Measurements from ENCODE around the gene HCN1.

Gene HCN1

GRCh38 chr5:45279109-45279508, 417.1 kb downstream of the HCN1 start:
- DNase-seq: no peak

- DNase-seq: no peak
Measured at GRCh38 chr5:45277860-45278259, 418.3 kb downstream of the HCN1 start.

- no peak for DNase-seq
Measured at GRCh38 chr5:45274241-45274640, 421.9 kb downstream of the HCN1 start.

- no peak for DNase-seq
Measured at GRCh38 chr5:45271626-45272025, 424.6 kb downstream of the HCN1 start.

- no peak for DNase-seq
Measured at GRCh38 chr5:45264447-45264846, 431.7 kb downstream of the HCN1 start.

- DNase-seq: no peak
Measured at GRCh38 chr5:45262061-45262590, 434.1 kb downstream of the HCN1 start.

- DNase-seq: no peak
Measured at GRCh38 chr5:45261125-45261524, 435.1 kb downstream of the HCN1 start.

- no peak for DNase-seq
Measured at GRCh38 chr5:45260292-45260691, 435.9 kb downstream of the HCN1 start.

GRCh38 chr5:45252978-45253377, 443.2 kb downstream of the HCN1 start:
- DNase-seq: no peak

GRCh38 chr5:45252541-45252940, 443.6 kb downstream of the HCN1 start:
- no peak for DNase-seq

- DNase-seq: no peak
Measured at GRCh38 chr5:45225571-45226031, 470.6 kb downstream of the HCN1 start.

- DNase-seq: no peak
Measured at GRCh38 chr5:45205403-45205961, 490.7 kb downstream of the HCN1 start.
